Endothelial cell (in vitro differentiated cells): ENCODE measurements around the gene WDFY4. TPM values are rescaled to one million over a fixed set of nuclear protein-coding genes. Genes with fewer than 3 reads are reported as not detected.

Experiments
- DNase-seq: peaks from one replicate; pipeline ENCODE4 v3.0.0; 2021; ENCODE audit warnings: low spot score
- H3K27ac Mint-ChIP-seq: one replicate; pipeline ENCODE4 v1.8.0; 2021; ENCODE audit warnings: mixed read lengths, inconsistent platforms; ENCODE audit not compliant: unreplicated experiment
- H3K27me3 Mint-ChIP-seq: one replicate; pipeline ENCODE4 v1.8.0; 2021; ENCODE audit warnings: mild to moderate bottlenecking, moderate library complexity, mixed read lengths, inconsistent platforms; ENCODE audit not compliant: unreplicated experiment
- H3K36me3 Mint-ChIP-seq: one replicate; pipeline ENCODE4 v1.8.0; 2021; ENCODE audit warnings: mild to moderate bottlenecking, low read depth, mixed read lengths, inconsistent platforms; ENCODE audit not compliant: unreplicated experiment
- H3K4me1 Mint-ChIP-seq: one replicate; pipeline ENCODE4 v1.8.0; 2021; ENCODE audit warnings: mild to moderate bottlenecking, mixed read lengths, inconsistent platforms; ENCODE audit not compliant: unreplicated experiment
- H3K4me3 Mint-ChIP-seq: one replicate; pipeline ENCODE4 v1.8.0; 2021; ENCODE audit warnings: mild to moderate bottlenecking, mixed read lengths, inconsistent platforms; ENCODE audit not compliant: unreplicated experiment
- H3K9me3 Mint-ChIP-seq: one replicate; pipeline ENCODE4 v1.8.0; 2021; ENCODE audit warnings: mixed read lengths, inconsistent platforms; ENCODE audit not compliant: unreplicated experiment
- total RNA-seq: library from RNA; stranded (reverse); fragmentation: NEBNext Ultra II Directional; extraction: Animal tissue kit (Norgen Biotek cat#: 25700); gene quantifications from one replicate; pipeline ENCODE4 v1.2.1, GENCODE V29; 2021; ENCODE audit not compliant: unreplicated experiment
- TF ChIP-seq, protein P1 (sequence below): fragments of 200-600 bp; sonication (generic); IDR thresholded peaks from one replicate; pipeline ENCODE4 v1.5.0; 2021; ENCODE audit warnings: antibody characterized with exemption; ENCODE audit not compliant: unreplicated experiment

WDFY4 gene
- total RNA-seq, 1 donor from 2014 or later = 0.54 TPM

DNA sequence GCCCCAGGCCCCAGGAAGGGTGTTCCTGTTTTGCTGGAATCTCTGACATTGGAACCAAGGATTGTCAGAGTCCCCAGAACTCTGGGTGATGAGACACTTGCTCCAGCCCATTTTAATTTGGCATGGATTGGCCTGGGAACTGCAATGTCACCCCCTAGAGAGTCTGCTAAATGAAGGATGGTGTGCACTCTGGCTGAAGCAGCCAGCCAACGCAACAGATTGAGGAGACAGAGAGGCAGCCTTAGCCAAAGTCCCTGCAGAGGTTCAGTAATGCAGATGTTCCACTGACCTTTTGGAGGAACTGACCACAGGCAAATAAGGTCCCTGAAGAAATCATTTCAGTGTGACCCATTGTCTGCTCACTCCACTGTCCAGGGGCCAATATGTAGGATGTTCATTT is 241.6 kb downstream of the WDFY4 start:
- Mint-ChIP-seq H3K36me3 (no peaks in the 10 kb centered on the region), H3K9me3 (no peaks in the 10 kb centered on the region), H3K4me3 (no peak overlapping the region), H3K4me1 (peaks cover 3% of the 10 kb centered on the region), H3K27ac (no peak overlapping the region), H3K27me3 (no peaks in the 10 kb centered on the region)
- no peak for DNase-seq
- TF ChIP-seq, protein P1, sequence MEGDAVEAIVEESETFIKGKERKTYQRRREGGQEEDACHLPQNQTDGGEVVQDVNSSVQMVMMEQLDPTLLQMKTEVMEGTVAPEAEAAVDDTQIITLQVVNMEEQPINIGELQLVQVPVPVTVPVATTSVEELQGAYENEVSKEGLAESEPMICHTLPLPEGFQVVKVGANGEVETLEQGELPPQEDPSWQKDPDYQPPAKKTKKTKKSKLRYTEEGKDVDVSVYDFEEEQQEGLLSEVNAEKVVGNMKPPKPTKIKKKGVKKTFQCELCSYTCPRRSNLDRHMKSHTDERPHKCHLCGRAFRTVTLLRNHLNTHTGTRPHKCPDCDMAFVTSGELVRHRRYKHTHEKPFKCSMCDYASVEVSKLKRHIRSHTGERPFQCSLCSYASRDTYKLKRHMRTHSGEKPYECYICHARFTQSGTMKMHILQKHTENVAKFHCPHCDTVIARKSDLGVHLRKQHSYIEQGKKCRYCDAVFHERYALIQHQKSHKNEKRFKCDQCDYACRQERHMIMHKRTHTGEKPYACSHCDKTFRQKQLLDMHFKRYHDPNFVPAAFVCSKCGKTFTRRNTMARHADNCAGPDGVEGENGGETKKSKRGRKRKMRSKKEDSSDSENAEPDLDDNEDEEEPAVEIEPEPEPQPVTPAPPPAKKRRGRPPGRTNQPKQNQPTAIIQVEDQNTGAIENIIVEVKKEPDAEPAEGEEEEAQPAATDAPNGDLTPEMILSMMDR = no peak

GRCh38 chr10:48926764-48927540 is 242.3 kb downstream of the WDFY4 start:
- TF ChIP-seq, protein P1 = no peak
- no peaks in the 10 kb centered on the region for H3K36me3 Mint-ChIP-seq
- H3K27ac Mint-ChIP-seq = no peak overlapping the region
- no peak for DNase-seq
- H3K4me3 Mint-ChIP-seq = no peak overlapping the region
- H3K27me3 Mint-ChIP-seq = no peaks in the 10 kb centered on the region
- peaks cover 3% of the 10 kb centered on the region for H3K4me1 Mint-ChIP-seq
- no peaks in the 10 kb centered on the region for H3K9me3 Mint-ChIP-seq

- Mint-ChIP-seq H3K4me1 (peaks cover 3% of the 10 kb centered on the region), H3K36me3 (no peaks in the 10 kb centered on the region), H3K27me3 (no peaks in the 10 kb centered on the region), H3K27ac (no peak overlapping the region), H3K9me3 (no peaks in the 10 kb centered on the region), H3K4me3 (no peak overlapping the region)
- DNase-seq = no peak
- TF ChIP-seq, protein P1 = no peak
Measured at GRCh38 chr10:48929413-48929990, 244.8 kb downstream of the WDFY4 start.

- DNase-seq = no peak
- H3K36me3 Mint-ChIP-seq = no peaks in the 10 kb centered on the region
Measured at GRCh38 chr10:48931188-48931587, 246.5 kb downstream of the WDFY4 start.

More at GRCh38 chr10:48931188-48931587, 246.5 kb downstream of the WDFY4 start:
- no peaks in the 10 kb centered on the region for H3K9me3 Mint-ChIP-seq
- peaks cover 3% of the 10 kb centered on the region for H3K4me1 Mint-ChIP-seq
- H3K4me3 Mint-ChIP-seq = no peak overlapping the region
- H3K27me3 Mint-ChIP-seq = no peaks in the 10 kb centered on the region
- no peak overlapping the region for H3K27ac Mint-ChIP-seq
- TF ChIP-seq, protein P1 = no peak
